ENCODE data around the gene ZMYND15.

ZMYND15 gene

GRCh38 chr17:4785311-4786105, 45.9 kb downstream of the ZMYND15 start:
- FAIRE-seq (peak; percentile 48), DNase-seq (ENCODE audit: low spot score) (no peak)

- no peak for DNase-seq (ENCODE audit: low spot score)
- FAIRE-seq, result no peak
These were observed 46.5 kb downstream of the ZMYND15 start, which contains the start of gene VMO1 for GRCh38 chr17:4786106-4786511. Gene VMO1 (minus strand): TSS chr17:4786364. CDS start chr17:4786352, 12 bp downstream.

- FAIRE-seq (no peak), DNase-seq (ENCODE audit: low spot score) (no peak)
These were observed 46.9 kb downstream of the ZMYND15 start for GRCh38 chr17:4786516-4786915.

- DNase-seq (ENCODE audit: low spot score) (no peak), FAIRE-seq (no peak)
These were observed 48.6 kb downstream of the ZMYND15 start for GRCh38 chr17:4788159-4788806.

GRCh38 chr17:4788807-4789700, 49.4 kb downstream of the ZMYND15 start, which contains the start of gene GLTPD2:
Gene GLTPD2 (plus strand): TSS chr17:4788964. CDS start chr17:4789012, 48 bp downstream.
- FAIRE-seq (no peak), DNase-seq (ENCODE audit: low spot score) (no peak)

GRCh38 chr17:4789701-4789950, 50.0 kb downstream of the ZMYND15 start:
- FAIRE-seq, result no peak

GRCh38 chr17:4789951-4790704, 50.5 kb downstream of the ZMYND15 start:
- DNase-seq (ENCODE audit: low spot score), result peak; percentile 88
- no peak for FAIRE-seq

More at GRCh38 chr17:4789701-4789950, 50.0 kb downstream of the ZMYND15 start:
- no peak for DNase-seq (ENCODE audit: low spot score)

- DNase-seq (ENCODE audit: low spot score) (no peak), FAIRE-seq (no peak)
These were observed 51.1 kb downstream of the ZMYND15 start for GRCh38 chr17:4790705-4791088.

GRCh38 chr17:4795168-4795567, 55.5 kb downstream of the ZMYND15 start:
- no peak for FAIRE-seq

More at GRCh38 chr17:4795168-4795567, 55.5 kb downstream of the ZMYND15 start:
- no peak for DNase-seq (ENCODE audit: low spot score)
